ENCODE results near the gene RARRES2. TPM values are rescaled to one million over a fixed set of nuclear protein-coding genes. Genes with fewer than 3 reads are reported as not detected.
"Not testable (repeated sequence)": the region's sequence is repeated elsewhere in the genome, so short reads cannot be mapped to it uniquely, and the experiment has no call there.

RARRES2 gene
- polyA plus RNA-seq (ENCODE audit: insufficient read length), result 39.1 TPM
- long read RNA-seq, donor 1, transcript RARRES2-201 (6 exons, 740 nt), result major isoform, 25 of 37 reads
- long read RNA-seq, donor 1, partial matches to known transcripts, result 7 of 37 reads
- long read RNA-seq, donor 1, other reads (novel, unspliced or antisense), result 0 of 37 reads
- long read RNA-seq, donor 2, transcript RARRES2-202 (5 exons, 1,618 nt), result minor isoform, 8 of 46 reads
- long read RNA-seq, donor 2, transcript RARRES2-201 (6 exons, 740 nt), result major isoform, 37 of 46 reads
- long read RNA-seq, donor 2, partial matches to known transcripts, result 0 of 46 reads
- long read RNA-seq, donor 2, other reads (novel, unspliced or antisense), result 0 of 46 reads
- long read RNA-seq, donor 3, transcript RARRES2-201 (6 exons, 740 nt), result major isoform, 22 of 31 reads
- long read RNA-seq, donor 3, transcript RARRES2-202 (5 exons, 1,618 nt), result minor isoform, 6 of 31 reads
- long read RNA-seq, donor 3, partial matches to known transcripts, result 0 of 31 reads
- long read RNA-seq, donor 3, other reads (novel, unspliced or antisense), result 0 of 31 reads
- long read RNA-seq, donor 4, transcript RARRES2-201 (6 exons, 740 nt), result major isoform, 6 of 15 reads
- long read RNA-seq, donor 4, partial matches to known transcripts, result 9 of 15 reads
- long read RNA-seq, donor 4, other reads (novel, unspliced or antisense), result 0 of 15 reads
- long read RNA-seq, donor 5, transcript RARRES2-202 (5 exons, 1,618 nt), result minor isoform, 15 of 99 reads
- long read RNA-seq, donor 5, transcript RARRES2-201 (6 exons, 740 nt), result major isoform, 76 of 99 reads
- long read RNA-seq, donor 5, partial matches to known transcripts, result 5 of 99 reads
- long read RNA-seq, donor 5, other reads (novel, unspliced or antisense), result 0 of 99 reads
- long read RNA-seq, donor 6, transcript RARRES2-202 (5 exons, 1,618 nt), result minor isoform, 7 of 53 reads
- long read RNA-seq, donor 6, transcript RARRES2-201 (6 exons, 740 nt), result major isoform, 42 of 53 reads
- long read RNA-seq, donor 6, partial matches to known transcripts, result 0 of 53 reads
- long read RNA-seq, donor 6, other reads (novel, unspliced or antisense), result 0 of 53 reads
- long read RNA-seq, donor 7, transcript RARRES2-202 (5 exons, 1,618 nt), result minor isoform, 7 of 61 reads
- long read RNA-seq, donor 7, transcript RARRES2-201 (6 exons, 740 nt), result major isoform, 50 of 61 reads
- long read RNA-seq, donor 7, partial matches to known transcripts, result 0 of 61 reads
- long read RNA-seq, donor 7, other reads (novel, unspliced or antisense), result 0 of 61 reads
- long read RNA-seq, donor 8, transcript RARRES2-201 (6 exons, 740 nt), result major isoform, 9 of 14 reads
- long read RNA-seq, donor 8, partial matches to known transcripts, result 0 of 14 reads
- long read RNA-seq, donor 8, other reads (novel, unspliced or antisense), result 0 of 14 reads

- no peak for DNase-seq
Observed at GRCh38 chr7:150341263-150342120, at the start of gene RARRES2. TSS of gene RARRES2 (minus strand) at chr7:150341629. CDS start at chr7:150340609, 1,020 bp downstream.

DNA sequence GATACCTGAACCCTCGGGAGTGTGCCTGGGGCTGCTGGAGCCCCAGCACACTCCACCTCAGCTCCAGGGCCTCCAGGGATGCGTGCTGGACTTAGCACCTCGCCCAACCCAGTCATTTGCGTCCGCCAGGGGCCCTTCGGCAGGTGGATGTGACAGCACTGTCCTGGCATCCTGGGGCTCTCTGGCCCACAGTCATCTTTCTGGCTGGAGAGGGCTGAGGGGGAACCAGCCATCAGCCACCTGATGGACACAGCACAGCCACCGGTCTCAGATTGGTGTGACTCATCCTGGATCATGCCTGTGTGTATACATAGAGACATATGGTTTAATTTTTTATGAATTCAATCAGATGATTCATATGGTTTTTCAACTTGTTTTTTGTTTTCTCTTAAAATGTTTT lies 48.8 kb upstream of the RARRES2 start:
- no peak for DNase-seq

DNA sequence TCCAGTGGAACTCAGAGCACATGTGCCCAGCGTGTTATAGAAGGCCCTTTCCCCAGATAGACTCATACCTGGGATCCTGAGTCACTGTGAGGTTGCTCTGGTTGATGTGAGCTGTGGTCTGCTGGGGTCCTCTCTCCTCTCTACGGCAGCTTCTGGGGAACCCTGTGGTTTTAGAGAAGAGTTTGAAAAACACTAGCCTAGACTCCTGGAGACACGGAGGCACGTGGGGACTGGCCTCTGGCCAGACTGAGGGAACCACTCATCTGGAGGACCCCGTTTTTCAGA lies 48.0 kb upstream of the RARRES2 start:
- DNase-seq, result no peak

DNA sequence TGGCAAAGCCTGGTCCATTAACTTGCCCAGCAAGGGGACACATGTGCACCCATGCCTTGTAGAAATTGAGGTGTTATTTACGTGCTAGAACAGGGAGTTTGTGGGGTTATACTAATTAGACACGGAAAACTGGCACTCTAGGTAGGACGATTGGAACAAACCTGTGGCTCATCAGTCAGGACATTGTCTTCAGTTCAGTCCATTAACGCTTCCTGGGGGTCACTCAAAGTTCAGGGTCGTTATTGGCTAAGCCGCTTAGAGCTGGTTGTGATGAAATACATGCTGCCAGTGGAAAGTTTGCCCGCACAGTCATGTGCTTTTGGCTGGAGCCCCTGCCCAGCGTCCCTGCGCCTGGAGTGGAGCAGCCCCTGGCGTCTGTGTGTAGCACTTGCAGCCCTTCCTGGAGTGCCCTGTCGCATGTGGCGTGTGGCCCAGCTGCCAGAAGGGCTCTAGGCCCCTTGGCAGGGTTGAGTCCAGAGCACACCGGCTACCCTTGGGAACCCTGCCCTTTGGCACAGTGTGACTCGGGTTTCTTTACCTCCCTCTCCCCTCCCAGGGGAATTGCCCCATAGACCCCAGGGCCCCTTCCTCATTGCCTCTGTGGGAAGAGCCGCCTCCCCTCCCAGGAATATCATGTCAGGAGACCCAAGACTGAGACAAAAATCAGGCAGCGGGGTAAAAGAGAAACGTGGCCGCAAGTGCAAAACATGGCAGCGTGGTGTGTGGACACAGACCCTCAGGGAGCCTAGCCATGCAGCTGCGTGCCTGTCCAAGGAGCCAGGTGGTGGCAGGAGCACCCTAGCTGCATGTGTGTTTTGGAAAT lies 47.5 kb upstream of the RARRES2 start:
- no peak for DNase-seq

- DNase-seq, result no peak
Observed at GRCh38 chr7:150388306-150388705, 46.9 kb upstream of the RARRES2 start.

GRCh38 chr7:150385884-150386283 lies 44.5 kb upstream of the RARRES2 start:
- not testable (repeated sequence) for DNase-seq

DNA sequence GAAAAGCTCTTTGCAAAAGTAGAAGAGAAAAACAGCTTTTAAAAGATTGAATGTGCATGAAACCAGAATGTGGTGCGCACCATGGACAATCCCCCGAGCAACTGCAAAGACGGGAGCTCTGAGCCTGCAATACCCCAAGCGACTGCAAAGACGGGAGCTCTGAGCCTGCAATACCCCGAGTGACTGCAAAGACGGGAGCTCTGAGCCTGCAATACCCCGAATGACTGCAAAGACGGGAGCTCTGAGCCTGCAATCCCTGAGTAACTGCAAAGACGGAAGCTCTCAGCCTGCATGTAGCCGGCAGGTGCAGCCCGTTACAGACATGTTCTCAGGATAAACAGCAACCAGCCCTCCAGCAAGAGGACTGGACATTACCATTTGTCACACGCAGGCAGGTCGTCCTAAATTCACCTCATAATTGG lies 43.9 kb upstream of the RARRES2 start:
- no peak for DNase-seq

DNA sequence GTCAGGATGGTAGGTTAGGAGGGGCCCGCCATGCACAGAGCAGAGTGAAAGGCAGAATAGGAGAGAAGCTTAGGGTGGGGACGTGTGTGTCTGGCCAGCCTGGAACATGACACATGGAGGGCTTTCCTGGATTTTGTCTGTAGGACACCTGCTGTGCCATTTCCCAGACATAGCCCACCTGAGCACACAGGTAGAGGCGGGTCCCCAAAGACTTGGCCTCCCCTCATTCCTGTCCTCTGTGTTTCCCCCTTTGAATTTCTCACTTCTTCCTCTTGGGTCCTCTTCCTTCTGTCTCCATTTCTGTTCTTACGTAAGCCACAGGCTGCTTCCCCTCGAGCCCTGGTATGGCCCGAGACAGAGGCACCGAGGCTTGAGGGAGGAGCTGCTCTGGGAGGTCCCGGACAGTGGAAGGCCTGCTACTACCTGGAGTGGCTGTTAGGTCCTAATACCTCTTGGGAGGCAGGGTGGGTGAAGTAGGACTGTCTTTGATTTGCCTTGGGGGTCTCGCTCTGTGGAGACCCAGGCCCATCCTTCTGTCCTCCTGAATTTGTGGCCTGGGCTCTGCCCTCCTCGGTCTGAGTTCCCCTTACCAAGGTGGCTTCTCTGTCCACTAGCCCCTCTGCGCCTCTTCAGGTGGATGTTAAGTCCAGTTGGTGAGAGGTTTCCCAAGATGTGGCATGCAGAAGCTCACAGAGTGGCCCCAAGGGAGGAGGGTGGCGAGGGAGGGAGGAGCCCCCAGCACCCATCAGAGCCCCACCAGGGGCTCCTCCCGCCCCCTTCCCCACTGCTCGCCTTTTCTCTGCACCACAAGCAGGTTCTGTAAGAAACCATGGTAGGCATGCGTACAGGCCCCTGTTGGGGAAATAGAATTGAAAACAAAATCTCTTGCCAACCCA lies 43.2 kb upstream of the RARRES2 start:
- no peak for DNase-seq

DNA sequence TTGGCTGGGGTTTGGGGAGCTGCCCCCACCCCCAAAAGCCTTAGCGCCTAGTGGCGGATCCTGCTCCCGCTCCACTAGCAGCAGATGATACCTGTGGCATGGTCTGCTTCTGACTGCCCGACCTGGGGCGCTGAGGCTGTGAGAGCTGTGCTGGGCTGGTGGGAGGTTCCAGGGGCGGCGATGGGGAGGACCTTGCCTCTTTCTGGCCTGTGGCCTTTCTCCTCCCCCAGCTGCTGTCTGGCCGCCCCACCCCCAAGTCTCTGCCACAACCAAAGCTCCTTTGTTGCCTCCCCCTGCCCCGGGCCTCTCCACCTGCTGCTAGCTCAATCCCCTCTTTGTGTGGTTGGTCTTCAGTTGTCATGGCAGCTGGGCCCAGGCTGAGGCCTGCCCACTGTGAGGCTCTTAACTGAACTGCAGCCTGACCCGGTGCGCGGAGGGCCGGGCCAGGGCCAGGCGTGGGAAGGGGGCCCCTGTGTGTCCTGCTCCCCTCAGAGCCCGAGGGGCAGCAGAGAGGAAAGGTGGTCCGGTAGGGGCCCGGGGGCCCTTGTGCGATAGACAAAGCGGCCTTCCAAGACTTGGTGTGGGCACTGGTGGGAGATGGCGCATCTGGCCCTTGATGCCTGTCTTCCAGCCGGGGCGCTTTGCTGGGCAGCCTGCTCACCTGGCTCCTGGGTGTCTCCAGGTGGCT lies 42.4 kb upstream of the RARRES2 start:
- no peak for DNase-seq

DNA sequence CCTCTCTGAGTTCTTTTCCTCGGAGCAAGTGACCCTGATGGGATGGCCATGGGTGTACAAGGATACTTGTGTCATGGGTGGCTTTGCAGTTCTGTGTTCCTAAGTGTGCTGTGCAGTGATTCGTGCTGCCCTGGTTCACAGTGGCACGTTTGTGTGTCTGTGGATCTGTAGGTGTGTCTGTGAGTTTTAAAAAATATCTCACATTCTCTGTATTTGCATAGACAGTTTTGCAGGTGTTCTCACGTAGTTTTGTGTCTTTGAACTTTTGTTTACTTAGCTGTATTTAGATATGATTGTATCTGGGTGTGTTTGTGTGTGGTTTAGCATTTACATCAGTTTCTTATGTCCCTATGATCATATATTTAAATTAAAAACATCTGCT lies 41.4 kb upstream of the RARRES2 start:
- no peak for DNase-seq

DNA sequence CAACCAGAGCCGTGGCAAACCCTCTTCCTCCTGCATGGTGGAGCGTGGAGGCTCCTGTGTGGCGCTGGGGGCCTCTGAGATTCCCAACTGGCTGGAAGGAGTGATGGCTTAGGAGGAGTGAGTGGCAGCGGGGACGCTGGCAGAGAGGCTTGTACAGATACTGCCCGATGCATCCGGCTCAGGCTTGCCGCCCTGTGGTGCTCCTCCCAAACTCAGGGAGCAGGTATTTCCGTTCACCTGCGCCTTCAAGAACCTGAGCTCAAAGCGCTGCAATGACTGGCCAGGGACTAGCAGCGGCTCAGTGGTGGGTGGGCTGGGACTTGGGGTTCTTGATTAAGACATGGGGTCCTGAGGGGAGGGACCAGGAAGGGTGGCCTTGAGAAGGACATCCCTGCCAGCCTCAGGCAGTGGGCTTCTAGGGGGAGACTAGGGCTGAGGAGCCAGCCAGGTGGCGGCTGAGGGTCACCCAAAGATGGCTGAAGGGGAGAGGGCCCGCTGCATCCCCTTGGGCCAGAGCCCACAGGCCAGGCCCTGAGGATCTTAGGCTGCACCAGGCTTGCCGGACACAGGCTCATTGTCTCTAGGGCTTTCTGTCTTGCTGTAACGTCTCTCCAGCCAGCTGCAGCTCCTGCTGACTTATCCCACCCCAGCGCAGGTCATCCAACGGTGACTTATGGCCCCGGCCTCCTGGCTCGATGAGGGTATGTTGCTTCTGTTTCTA lies 40.9 kb upstream of the RARRES2 start:
- DNase-seq, result no peak

DNA sequence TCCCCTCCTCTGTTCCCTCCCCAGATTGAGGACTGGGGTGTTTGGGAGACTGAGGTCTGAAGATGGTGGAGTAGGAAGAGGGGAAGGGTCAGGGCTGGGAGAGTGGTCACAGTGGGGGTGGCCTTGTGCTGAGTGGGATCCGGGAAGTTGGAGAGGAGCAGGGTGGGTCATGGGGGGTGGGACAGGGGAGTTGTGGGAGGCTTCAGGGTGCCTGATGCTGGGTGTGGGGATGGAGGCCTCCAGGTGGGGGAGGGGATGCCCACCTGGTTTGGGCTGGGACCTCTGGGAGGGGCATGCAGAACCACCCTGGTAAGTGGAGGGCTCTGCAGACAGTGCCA lies 40.3 kb upstream of the RARRES2 start:
- DNase-seq, result no peak

- no peak for DNase-seq
Observed at GRCh38 chr7:150381096-150381495, 39.7 kb upstream of the RARRES2 start.

DNA sequence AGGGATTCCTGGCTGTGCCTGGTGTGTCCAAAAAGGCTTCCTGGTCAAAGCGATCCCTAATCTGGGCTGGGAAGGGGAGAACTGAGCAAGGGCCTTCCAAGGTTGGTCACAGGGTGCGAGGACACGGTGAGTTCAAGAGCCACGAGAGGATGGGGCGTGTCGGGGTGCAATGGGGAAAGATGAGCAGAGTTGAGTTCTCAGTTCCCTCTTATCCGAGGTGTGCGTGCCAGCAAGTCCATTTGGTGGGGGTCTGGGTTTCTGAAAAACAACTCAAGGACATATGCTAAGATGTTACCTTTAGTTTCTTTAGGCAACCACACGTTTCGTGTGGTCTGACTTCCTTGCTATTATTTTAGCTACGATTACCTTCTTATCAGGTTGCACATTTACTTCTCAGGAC lies 39.0 kb upstream of the RARRES2 start:
- no peak for DNase-seq

DNA sequence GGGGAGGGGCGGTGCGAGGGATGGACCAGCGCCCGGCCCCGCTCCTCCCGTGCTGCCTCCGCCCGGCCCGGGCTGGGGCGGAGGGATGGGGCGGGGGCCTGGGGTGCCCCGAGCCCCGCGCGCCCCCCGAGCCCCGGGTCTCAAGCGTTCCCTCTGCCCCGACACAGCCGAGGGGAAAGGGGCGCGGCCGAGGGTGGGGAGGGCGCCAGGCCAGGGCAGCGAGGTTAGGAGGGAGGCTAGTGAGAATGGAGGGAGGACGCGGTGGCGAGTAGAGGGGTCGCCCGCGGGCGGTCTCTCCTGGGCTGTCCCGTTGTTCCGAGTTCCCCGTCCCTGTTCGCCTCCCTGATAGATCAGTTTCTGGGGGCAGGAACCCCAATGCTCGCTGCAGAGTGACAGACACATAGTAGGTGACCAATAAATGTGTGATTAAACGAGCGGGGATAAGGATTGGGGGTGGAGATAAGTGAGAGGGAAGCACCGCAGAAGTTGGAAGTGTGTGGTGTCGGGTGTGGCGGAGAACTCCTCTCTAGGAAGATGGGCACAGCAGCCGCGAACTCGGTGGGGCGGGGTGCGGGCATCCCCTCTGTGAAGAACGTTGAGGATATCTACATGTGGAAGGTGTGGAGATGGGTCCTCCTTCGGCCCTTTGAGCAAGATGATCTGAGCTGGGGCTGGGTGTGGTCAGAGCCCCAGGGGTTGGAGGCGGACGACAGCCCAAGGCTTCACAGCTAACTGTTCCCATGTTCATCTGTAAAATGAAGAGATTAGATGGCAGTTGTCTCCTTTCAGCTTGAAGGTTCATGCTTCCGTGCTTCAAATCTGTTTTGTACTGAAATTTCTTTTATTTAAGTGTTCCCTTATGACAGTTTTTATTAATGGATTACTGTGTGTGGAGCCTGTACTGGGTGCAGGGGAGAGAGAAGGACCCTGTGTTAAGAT lies 38.3 kb upstream of the RARRES2 start:
- no peak for DNase-seq

DNA sequence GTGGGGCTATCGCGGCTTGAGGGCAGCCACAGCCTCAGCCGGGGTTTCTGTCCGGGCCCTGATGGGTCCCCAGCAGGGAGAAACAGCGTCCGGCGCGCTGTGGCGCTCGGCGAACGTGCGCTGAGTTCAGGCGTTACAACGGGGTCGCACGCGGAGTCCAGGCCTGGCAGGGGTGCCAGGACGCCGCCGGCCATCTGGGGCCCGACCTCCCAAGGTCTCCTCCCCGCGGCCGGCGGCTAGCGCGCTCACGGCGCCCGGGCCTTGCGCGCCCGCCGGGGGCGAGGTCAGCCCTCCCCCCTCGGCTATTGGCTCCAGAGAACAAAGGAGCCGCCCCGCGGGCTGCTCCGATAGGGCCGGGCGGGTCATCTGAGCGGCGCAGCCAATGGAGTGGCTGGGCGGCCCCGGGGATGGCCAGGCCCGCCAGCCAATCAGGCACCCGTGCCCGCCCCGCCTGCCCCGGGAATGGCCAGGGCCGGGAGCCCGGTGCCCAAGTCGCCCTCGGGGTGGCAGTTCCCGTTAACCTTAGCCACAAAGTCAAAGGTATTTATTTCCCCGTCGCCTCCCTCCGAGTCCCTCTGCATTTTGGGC lies 37.5 kb upstream of the RARRES2 start, which contains the start of gene ZNF775:
Gene ZNF775 (plus strand): TSS at position 478 of the 588 bp plus-strand sequence. CDS start 9,141 bp downstream, outside the sequence.
- peak; percentile 93 for DNase-seq

All from left kidney (tissue), 8 donors.